ENCODE results near the gene TMEM214. TPM values are rescaled to one million over a fixed set of nuclear protein-coding genes. Genes with fewer than 3 reads are reported as not detected.

TMEM214 gene
- polyA plus RNA-seq, 1 donor (not counting 4 experiments of a cell fraction or from before 2014, with no cell fraction given), result 38.0 TPM

DNA sequence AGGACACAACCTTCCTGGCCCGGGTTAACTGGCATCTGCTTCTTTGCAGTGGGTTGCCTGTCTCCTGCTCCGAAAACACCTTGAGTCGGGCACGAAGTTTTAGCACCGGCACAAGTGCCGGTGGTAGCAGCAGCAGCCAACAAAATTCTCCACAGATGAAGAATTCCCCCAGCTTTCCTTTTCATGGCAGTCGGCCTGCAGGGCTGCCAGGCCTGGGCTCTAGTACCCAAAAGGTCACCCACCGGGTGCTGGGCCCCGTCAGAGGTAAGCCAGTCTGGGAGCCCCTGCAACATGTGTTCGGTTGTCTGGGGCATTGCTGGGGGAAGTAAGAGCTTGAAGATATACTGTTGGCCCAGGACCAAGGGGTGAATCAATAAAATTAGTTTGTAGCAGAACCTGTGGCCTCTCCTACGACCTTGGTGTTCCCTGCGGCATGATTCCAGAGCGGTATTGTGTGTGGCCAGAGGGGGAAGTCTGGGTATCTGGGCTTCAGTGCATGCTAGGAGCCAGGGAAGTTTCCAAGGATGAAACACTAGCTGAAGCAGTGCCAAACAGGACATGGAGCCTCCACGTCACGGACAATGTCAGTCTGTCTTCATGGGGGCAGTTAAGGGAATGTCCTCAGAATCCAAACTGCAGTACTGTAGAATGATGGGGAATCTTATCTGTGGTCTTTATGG lies 26.5 kb downstream of the TMEM214 start:
- no peaks in the 10 kb centered on the region for H3K9me3 ChIP-seq (ENCODE audit: control insufficient read depth, low read depth, low read length)
- no peaks in the 10 kb centered on the region for H3K27me3 ChIP-seq (ENCODE audit: control insufficient read depth, extremely low read depth, insufficient read depth, low read length)
- H3K9ac ChIP-seq (ENCODE audit: control insufficient read depth, extremely low read depth, insufficient read depth, low read length), result no peak overlapping the region
- no peaks in the 10 kb centered on the region for H3K9me1 ChIP-seq (ENCODE audit: control insufficient read depth, extremely low read depth, insufficient read depth, low read length)
- no peaks in the 10 kb centered on the region for H3K79me2 ChIP-seq (ENCODE audit: control insufficient read depth, insufficient read depth, low read length)
- DNase-seq (ENCODE audit: low read depth, low spot score), result no peak
- TF ChIP-seq CTCF (optimal IDR thresholded peaks at IDR 0.05 in 1 of 3, IDR thresholded peaks at IDR 0.05 in 1 of 3, conservative IDR thresholded peaks at IDR 0.05 in 1 of 3; ENCODE audit: extremely low read depth in 1 of 3, insufficient read depth in 2 of 3, low read length in 3 of 3) (no peak), EZH2 (IDR thresholded peaks at IDR 0.05; ENCODE audit: low read length) (no peak)
- dilution Hi-C loops (cut with MboI; ENCODE audit: extremely low pct_ligation_motif_present, low sequenced_read_pairs), result no loop called here
- H3K4me3 ChIP-seq (ENCODE audit: control insufficient read depth in 2 of 3, extremely low read depth in 1 of 3, insufficient read depth in 2 of 3, low read depth in 1 of 3, low read length in 3 of 3), result no peak overlapping the region
- H3K4me1 ChIP-seq (ENCODE audit: control insufficient read depth, extremely low read depth, insufficient read depth, low read length), result no peaks in the 10 kb centered on the region
- H4K20me1 ChIP-seq (ENCODE audit: control insufficient read depth, extremely low read depth, insufficient read depth, low read length), result no peaks in the 10 kb centered on the region
- FAIRE-seq, result no peak
- no peak overlapping the region for H3K27ac ChIP-seq (ENCODE audit: control insufficient read depth, insufficient read depth, low read length)
- no peak overlapping the region for H3K4me2 ChIP-seq (ENCODE audit: control insufficient read depth, extremely low read depth, insufficient read depth, low read depth, low read length)
- peaks cover 16 to 19% of the 10 kb centered on the region in 2 experiments for H3K36me3 ChIP-seq (ENCODE audit: control insufficient read depth in 2 of 2, extremely low read depth in 1 of 2, insufficient read depth in 2 of 2, low read length in 2 of 2)
- no peak overlapping the region for H2AFZ ChIP-seq (ENCODE audit: control insufficient read depth, low read length)

DNA sequence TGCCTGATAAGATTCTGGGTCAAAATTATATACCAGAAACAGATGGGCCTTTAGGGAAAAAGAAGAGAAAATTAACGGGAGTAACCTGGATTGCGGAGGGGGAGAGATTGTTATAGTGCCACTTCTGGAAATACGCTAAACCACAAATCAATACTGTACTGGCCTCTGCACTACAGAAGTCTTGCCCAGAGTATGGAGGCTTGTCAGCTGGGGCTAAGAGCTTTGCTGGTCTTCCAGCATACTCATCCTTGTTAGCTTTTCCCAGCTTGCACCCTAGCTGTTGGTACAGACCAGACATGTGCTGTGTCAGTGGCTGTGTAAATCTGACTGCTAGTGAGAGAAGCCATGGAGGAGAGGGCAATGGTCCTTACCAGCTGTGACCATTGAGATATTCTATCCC lies 27.6 kb downstream of the TMEM214 start:
- no peak for TF ChIP-seq CTCF (optimal IDR thresholded peaks at IDR 0.05 in 1 of 3, IDR thresholded peaks at IDR 0.05 in 1 of 3, conservative IDR thresholded peaks at IDR 0.05 in 1 of 3; ENCODE audit: extremely low read depth in 1 of 3, insufficient read depth in 2 of 3, low read length in 3 of 3)
- TF ChIP-seq EZH2 (IDR thresholded peaks at IDR 0.05; ENCODE audit: low read length), result no peak
- DNase-seq (ENCODE audit: low read depth, low spot score), result no peak
- no peaks in the 10 kb centered on the region for H4K20me1 ChIP-seq (ENCODE audit: control insufficient read depth, extremely low read depth, insufficient read depth, low read length)
- no peak overlapping the region for H3K9ac ChIP-seq (ENCODE audit: control insufficient read depth, extremely low read depth, insufficient read depth, low read length)
- no peaks in the 10 kb centered on the region for H3K27me3 ChIP-seq (ENCODE audit: control insufficient read depth, extremely low read depth, insufficient read depth, low read length)
- no peaks in the 10 kb centered on the region for H3K79me2 ChIP-seq (ENCODE audit: control insufficient read depth, insufficient read depth, low read length)
- H3K4me1 ChIP-seq (ENCODE audit: control insufficient read depth, extremely low read depth, insufficient read depth, low read length), result no peaks in the 10 kb centered on the region
- no peak overlapping the region for H2AFZ ChIP-seq (ENCODE audit: control insufficient read depth, low read length)
- dilution Hi-C loops (cut with MboI; ENCODE audit: extremely low pct_ligation_motif_present, low sequenced_read_pairs), result no loop called here
- H3K27ac ChIP-seq (ENCODE audit: control insufficient read depth, insufficient read depth, low read length), result no peak overlapping the region
- H3K9me3 ChIP-seq (ENCODE audit: control insufficient read depth, low read depth, low read length), result no peaks in the 10 kb centered on the region
- no peak overlapping the region for H3K4me2 ChIP-seq (ENCODE audit: control insufficient read depth, extremely low read depth, insufficient read depth, low read depth, low read length)
- no peak for FAIRE-seq
- no peak overlapping the region for H3K4me3 ChIP-seq (ENCODE audit: control insufficient read depth in 2 of 3, extremely low read depth in 1 of 3, insufficient read depth in 2 of 3, low read depth in 1 of 3, low read length in 3 of 3)
- H3K36me3 ChIP-seq (ENCODE audit: control insufficient read depth in 2 of 2, extremely low read depth in 1 of 2, insufficient read depth in 2 of 2, low read length in 2 of 2), result peaks cover 13 to 16% of the 10 kb centered on the region in 2 experiments
- no peaks in the 10 kb centered on the region for H3K9me1 ChIP-seq (ENCODE audit: control insufficient read depth, extremely low read depth, insufficient read depth, low read length)
